Caco-2 (cell line): ENCODE results near the gene NRXN2. TPM values are rescaled to one million over a fixed set of nuclear protein-coding genes. Genes with fewer than 3 reads are reported as not detected.

Source experiments
- BruUV-seq: library from RNA; stranded (reverse); fragments of 400-500 nt; replicated peaks from 2 replicates; lab custom pipeline; 2021; lab: Mats Ljungman, UMichigan
- CTCF ChIA-PET: fragments of 300-600 bp; sonication (Branson Sonifier 250); formaldehyde crosslinking; loops from one replicate; lab custom pipeline; 2022; ENCODE audit warnings: antibody characterized with exemption; lab: Charles Lee
- POLR2A ChIA-PET: fragments of 300-600 bp; sonication (Branson Sonifier 250); formaldehyde crosslinking; loops from one replicate; lab custom pipeline; 2022; ENCODE audit warnings: antibody characterized with exemption; lab: Charles Lee
- DNase-seq, 2 experiments: peaks; one replicate each; pipeline versions ENCODE4 v3.0.0 to v3.0.0-alpha.2; 2020 to 2022
- H3K27me3 ChIP-seq: replicated peaks from 2 replicates; pipeline ENCODE4 v1.6.0; 2011; ENCODE audit warnings: low read length; ENCODE audit not compliant: control insufficient read depth, insufficient read depth
- H3K36me3 ChIP-seq: 2 replicates; pipeline ENCODE4 v1.5.1; 2011; ENCODE audit warnings: low read length; ENCODE audit not compliant: control insufficient read depth, insufficient read depth
- H3K4me1 ChIP-seq: fragments of 250-450 bp; sonication (Bioruptor Pico); 2 replicates; pipeline ENCODE4 v1.5.1; 2020; ENCODE audit warnings: mild to moderate bottlenecking
- H3K4me3 ChIP-seq: 2 replicates; pipeline ENCODE4 v1.5.1; 2011; ENCODE audit warnings: low read depth, mild to moderate bottlenecking, control low read depth, low read length
- H3K9me3 ChIP-seq: fragments of 250-450 bp; sonication (Bioruptor Pico); 2 replicates; pipeline ENCODE4 v1.5.1; 2020; ENCODE audit warnings: mild to moderate bottlenecking, moderate library complexity
- H3K27ac Mint-ChIP-seq: one replicate; pipeline ENCODE4 v1.8.0; 2022; ENCODE audit warnings: mixed read lengths; ENCODE audit not compliant: unreplicated experiment
- H3K27me3 Mint-ChIP-seq: one replicate; pipeline ENCODE4 v1.8.0; 2022; ENCODE audit warnings: mixed read lengths; ENCODE audit not compliant: insufficient read depth, unreplicated experiment
- H3K36me3 Mint-ChIP-seq: one replicate; pipeline ENCODE4 v1.8.0; 2022; ENCODE audit warnings: mild to moderate bottlenecking, mixed read lengths; ENCODE audit not compliant: insufficient read depth, unreplicated experiment
- H3K4me1 Mint-ChIP-seq: one replicate; pipeline ENCODE4 v1.8.0; 2022; ENCODE audit warnings: low read depth, mixed read lengths; ENCODE audit not compliant: unreplicated experiment
- H3K4me3 Mint-ChIP-seq: one replicate; pipeline ENCODE4 v1.8.0; 2022; ENCODE audit warnings: mild to moderate bottlenecking, moderate library complexity, mixed read lengths; ENCODE audit not compliant: unreplicated experiment
- H3K9me3 Mint-ChIP-seq: one replicate; pipeline ENCODE4 v1.8.0; 2022; ENCODE audit warnings: mixed read lengths; ENCODE audit not compliant: unreplicated experiment
- CTCF ChIP-seq, 2 experiments: fragments of 200-600 bp in 1 of 2; IDR thresholded peaks; 1 replicate in 1 of 2; 2 replicates in 1 of 2; pipeline versions ENCODE4 v1.5.1 to v1.8.0; 2011 to 2022; ENCODE audit warnings: antibody characterized with exemption in 1 of 2, control low read depth in 1 of 2, inconsistent platforms in 1 of 2, low read depth in 1 of 2, low read length in 1 of 2, mild to moderate bottlenecking in 1 of 2, moderate library complexity in 1 of 2; ENCODE audit not compliant: insufficient read depth in 1 of 2, severe bottlenecking in 1 of 2, unreplicated experiment in 1 of 2
- intact Hi-C: fragments of 100-400 bp; cut with micrococcal nuclease; formaldehyde crosslinking; loops from one replicate; pipeline ENCODE4 v1.10.0; 2022; ENCODE audit not compliant: unreplicated experiment
- total RNA-seq: library from RNA; stranded (reverse); gene quantifications from 2 replicates; pipeline ENCODE4 v1.2.3, GENCODE V29; 2022

Gene NRXN2
- total RNA-seq, 1 experiment from 2014 or later, result 7.6 TPM

GRCh38 chr11:64760759-64761420 is 37.9 kb upstream of the NRXN2 start:
- H3K27ac Mint-ChIP-seq, result peak overlapping the region; percentile 79
- intact Hi-C loops, result no loop called here
- H3K27me3 Mint-ChIP-seq, result no peaks in the 10 kb centered on the region
- CTCF ChIA-PET, result interaction anchor here (0.6 to 0.7 kb wide), 2 partner anchors 72 to 782 kb away, joined by 3 read pairs; no protein-coding TSS in a partner anchor
- no peaks in the 10 kb centered on the region for H3K9me3 ChIP-seq
- no peaks in the 10 kb centered on the region for H3K4me1 Mint-ChIP-seq
- POLR2A ChIA-PET, result interaction anchor here (0.6 to 2.1 kb wide), 6 partner anchors 15 to 1110 kb away, joined by 3 to 10 read pairs (median 4); partner anchors contain the start of gene SF1
- no peak for TF ChIP-seq CTCF (IDR thresholded peaks at IDR 0.05; ENCODE audit: insufficient read depth in 1 of 2, low read depth in 1 of 2, low read length in 1 of 2, severe bottlenecking in 1 of 2, unreplicated experiment in 1 of 2)
- peaks cover 8% of the 10 kb centered on the region for H3K36me3 ChIP-seq
- no TSS peak for BruUV-seq
- H3K4me1 ChIP-seq, result no peaks in the 10 kb centered on the region
- H3K9me3 Mint-ChIP-seq, result no peaks in the 10 kb centered on the region
- H3K4me3 Mint-ChIP-seq, result no peak overlapping the region
- no peaks in the 10 kb centered on the region for H3K27me3 ChIP-seq
- peaks cover 78% of the 10 kb centered on the region for H3K36me3 Mint-ChIP-seq
- peak in 1 of 2 experiments; percentile 23 for DNase-seq
- H3K4me3 ChIP-seq, result no peak overlapping the region

- peak; percentile 43 to 53 for DNase-seq
- Mint-ChIP-seq H3K9me3 (no peaks in the 10 kb centered on the region), H3K36me3 (peaks cover 69% of the 10 kb centered on the region), H3K4me3 (no peak within 1 kb of the TSS), H3K27ac (peak within 1 kb of the TSS; percentile 79), H3K27me3 (no peaks in the 10 kb centered on the region), H3K4me1 (no peaks in the 10 kb centered on the region)
- no peak for TF ChIP-seq CTCF (IDR thresholded peaks at IDR 0.05; ENCODE audit: insufficient read depth in 1 of 2, low read depth in 1 of 2, low read length in 1 of 2, severe bottlenecking in 1 of 2, unreplicated experiment in 1 of 2)
- no peaks in the 10 kb centered on the region for H3K4me1 ChIP-seq
- peaks cover 7% of the 10 kb centered on the region; the same call in 1 of the 2 replicates for H3K36me3 ChIP-seq
- intact Hi-C loops, result no loop called here
- CTCF ChIA-PET, result interaction anchor here (0.6 kb wide), 1 partner anchor 95 kb away, joined by 3 read pairs; no protein-coding TSS in a partner anchor
- H3K9me3 ChIP-seq, result no peaks in the 10 kb centered on the region
- no peaks in the 10 kb centered on the region for H3K27me3 ChIP-seq
- no TSS peak for BruUV-seq
- POLR2A ChIA-PET, result interaction anchor here (1.4 to 2.1 kb wide), 2 partner anchors 16 to 19 kb away, joined by 3 to 10 read pairs; partner anchors contain the start of gene SF1
- no peak within 1 kb of the TSS for H3K4me3 ChIP-seq
These were observed 37.0 kb upstream of the NRXN2 start, which contains the start of gene PYGM for GRCh38 chr11:64759722-64760719. Gene PYGM, minus strand, starts transcription at chr11:64759974. Its CDS starts 76 bp downstream, at chr11:64759898.
